ENCODE results near the gene APLF. TPM values are rescaled to one million over a fixed set of nuclear protein-coding genes. Genes with fewer than 3 reads are reported as not detected.

APLF gene
- total and polyA plus RNA-seq, 2 donors (not counting 3 experiments of a cell fraction or from before 2014, with no cell fraction given): 0.75 to 2.3 TPM

DNA sequence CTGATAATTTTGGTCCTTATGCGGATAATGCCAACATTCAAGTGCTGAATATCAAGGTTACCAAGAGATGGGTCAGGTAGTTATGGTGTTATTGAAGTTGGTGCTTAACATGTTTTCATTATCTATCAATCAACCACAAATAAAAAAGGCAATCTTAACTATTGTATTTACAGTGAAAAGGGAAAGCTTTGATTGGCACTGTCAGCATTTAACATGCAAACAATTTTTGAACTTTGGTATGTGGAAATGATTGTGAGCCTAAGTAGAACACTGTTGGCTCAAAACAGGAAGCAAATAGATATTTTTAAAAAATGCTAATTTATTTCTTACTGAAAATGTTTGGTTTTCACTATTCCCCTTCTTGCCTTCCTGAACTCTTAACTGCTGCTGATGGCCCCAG lies 21.9 kb downstream of the APLF start:
- POLR2A ChIA-PET: no interaction called here
- TF ChIP-seq FOS (IDR thresholded peaks at IDR 0.05; ENCODE audit: borderline replicate concordance, insufficient read depth, low read length) (no peak), POLR2A (IDR thresholded peaks at IDR 0.05; ENCODE audit: low read depth, low read length) (no peak), EZH2 (IDR thresholded peaks at IDR 0.05; ENCODE audit: borderline replicate concordance, low read depth, low read length, severe bottlenecking) (no peak), GATA2 (IDR thresholded peaks at IDR 0.05; ENCODE audit: insufficient read depth, insufficient read length, low read depth, low read length) (no peak), POLR2AphosphoS5 (IDR thresholded peaks at IDR 0.05; ENCODE audit: insufficient read depth, low read depth, low read length) (no peak), JUN (IDR thresholded peaks at IDR 0.05; ENCODE audit: borderline replicate concordance, insufficient read depth, insufficient read length, low read depth) (no peak), MYC (IDR thresholded peaks at IDR 0.05; ENCODE audit: low read depth, low read length) (no peak)
- TF ChIP-seq, protein P1, sequence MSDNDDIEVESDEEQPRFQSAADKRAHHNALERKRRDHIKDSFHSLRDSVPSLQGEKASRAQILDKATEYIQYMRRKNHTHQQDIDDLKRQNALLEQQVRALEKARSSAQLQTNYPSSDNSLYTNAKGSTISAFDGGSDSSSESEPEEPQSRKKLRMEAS (IDR thresholded peaks at IDR 0.05; ENCODE audit: insufficient read depth, insufficient read length): no peak
- TF ChIP-seq, protein P2, sequence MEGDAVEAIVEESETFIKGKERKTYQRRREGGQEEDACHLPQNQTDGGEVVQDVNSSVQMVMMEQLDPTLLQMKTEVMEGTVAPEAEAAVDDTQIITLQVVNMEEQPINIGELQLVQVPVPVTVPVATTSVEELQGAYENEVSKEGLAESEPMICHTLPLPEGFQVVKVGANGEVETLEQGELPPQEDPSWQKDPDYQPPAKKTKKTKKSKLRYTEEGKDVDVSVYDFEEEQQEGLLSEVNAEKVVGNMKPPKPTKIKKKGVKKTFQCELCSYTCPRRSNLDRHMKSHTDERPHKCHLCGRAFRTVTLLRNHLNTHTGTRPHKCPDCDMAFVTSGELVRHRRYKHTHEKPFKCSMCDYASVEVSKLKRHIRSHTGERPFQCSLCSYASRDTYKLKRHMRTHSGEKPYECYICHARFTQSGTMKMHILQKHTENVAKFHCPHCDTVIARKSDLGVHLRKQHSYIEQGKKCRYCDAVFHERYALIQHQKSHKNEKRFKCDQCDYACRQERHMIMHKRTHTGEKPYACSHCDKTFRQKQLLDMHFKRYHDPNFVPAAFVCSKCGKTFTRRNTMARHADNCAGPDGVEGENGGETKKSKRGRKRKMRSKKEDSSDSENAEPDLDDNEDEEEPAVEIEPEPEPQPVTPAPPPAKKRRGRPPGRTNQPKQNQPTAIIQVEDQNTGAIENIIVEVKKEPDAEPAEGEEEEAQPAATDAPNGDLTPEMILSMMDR (IDR thresholded peaks at IDR 0.05; ENCODE audit: extremely low read depth in 1 of 2, insufficient read depth in 1 of 2, low read depth in 1 of 2, low read length in 2 of 2): no peak
- no peak overlapping the region for H3K4me2 ChIP-seq (ENCODE audit: insufficient read depth, low read length)
- no peak overlapping the region for H3K9ac ChIP-seq (replicated peaks; ENCODE audit: extremely low read depth, insufficient read depth, low read length)
- no TSS peak for BruUV-seq (replicated peaks)
- FAIRE-seq (no peak), DNase-seq (ENCODE audit: low read depth, low spot score) (no peak)
- H2AFZ ChIP-seq (ENCODE audit: low read depth, low read length): no peak overlapping the region
- CTCF ChIA-PET: interaction anchor here (1.0 to 8.1 kb wide), 5 partner anchors 9 to 437 kb away, joined by 3 to 290 read pairs (median 18); no protein-coding TSS in a partner anchor
- H4K20me1 ChIP-seq (replicated peaks; ENCODE audit: control insufficient read depth, extremely low read depth, insufficient read depth, low read length): no peaks in the 10 kb centered on the region
- H3K36me3 ChIP-seq (ENCODE audit: control insufficient read depth in 2 of 2, extremely low read depth in 1 of 2, insufficient read depth in 2 of 2, low read length in 2 of 2): no peaks in the 10 kb centered on the region
- no peaks in the 10 kb centered on the region for H3K79me2 ChIP-seq (ENCODE audit: control insufficient read depth, insufficient read depth, low read length)
- H3K4me1 ChIP-seq (ENCODE audit: control insufficient read depth, extremely low read depth, insufficient read depth, low read length): peaks cover 2% of the 10 kb centered on the region
- H3K27me3 ChIP-seq (ENCODE audit: control insufficient read depth in 2 of 2, insufficient read depth in 2 of 2, low read length in 2 of 2): no peaks in the 10 kb centered on the region
- no peaks in the 10 kb centered on the region for H3K9me3 ChIP-seq (replicated peaks; ENCODE audit: control insufficient read depth, insufficient read depth, low read length)
- H3K4me3 ChIP-seq (replicated peaks in 1 of 3; ENCODE audit: insufficient read depth in 1 of 3, low read depth in 1 of 3, low read length in 3 of 3): no peak overlapping the region
- H3K27ac ChIP-seq (ENCODE audit: insufficient read depth, low read depth, low read length): no peak overlapping the region
- dilution Hi-C loops (cut with MboI; ENCODE audit: extremely low pct_ligation_motif_present, low sequenced_read_pairs): loop anchor here (25.0 kb wide), 1 partner anchor 223 kb away; no protein-coding TSS in a partner anchor
- intact Hi-C loops (cut with micrococcal nuclease): no loop called here
- H3K9me1 ChIP-seq (replicated peaks; ENCODE audit: control insufficient read depth, extremely low read depth, insufficient read depth, low read length): no peaks in the 10 kb centered on the region
